NCI-H510A treated with DMSO at 0.1 percent for 48 hours (cell line): ENCODE results near the gene CA11.
A peak's percentile ranks its signal among the peaks of the same experiment; 100 is the strongest.
"Not testable (repeated sequence)": the region's sequence is repeated elsewhere in the genome, so short reads cannot be mapped to it uniquely, and the experiment has no call there.

Experiments
- DNase-seq: peaks from one replicate; lab custom pipeline; 2025; lab: John Stamatoyannopoulos, UW

Gene CA11

GRCh38 chr19:48646001-48646721 lies at the start of gene CA11:
CA11 (minus strand) TSS chr19:48646187; CDS start chr19:48645632, 555 bp downstream.
- DNase-seq, result peak; percentile 92

- DNase-seq, result not testable (repeated sequence)
Observed at GRCh38 chr19:48693629-48694028, 47.6 kb upstream of the CA11 start.

- DNase-seq, result no peak
Observed at GRCh38 chr19:48689449-48689848, 43.5 kb upstream of the CA11 start.

GRCh38 chr19:48687776-48688175 lies 41.8 kb upstream of the CA11 start:
- no peak for DNase-seq

- not testable (repeated sequence) for DNase-seq
Observed at GRCh38 chr19:48686637-48687036, 40.6 kb upstream of the CA11 start.

GRCh38 chr19:48686088-48686487 lies 40.1 kb upstream of the CA11 start:
- DNase-seq, result no peak

- DNase-seq, result no peak
Observed at GRCh38 chr19:48685583-48685982, 39.6 kb upstream of the CA11 start.

- DNase-seq, result no peak
Observed at GRCh38 chr19:48683349-48683748, 37.4 kb upstream of the CA11 start.

- DNase-seq, result no peak
Observed at GRCh38 chr19:48681127-48681470, 35.1 kb upstream of the CA11 start.

- DNase-seq, result no peak
Observed at GRCh38 chr19:48680436-48681126, 34.6 kb upstream of the CA11 start.

GRCh38 chr19:48680006-48680405 lies 34.0 kb upstream of the CA11 start:
- DNase-seq, result not testable (repeated sequence)

GRCh38 chr19:48678201-48678600 lies 32.2 kb upstream of the CA11 start:
- DNase-seq, result no peak

- no peak for DNase-seq
Observed at GRCh38 chr19:48676887-48677286, 30.9 kb upstream of the CA11 start.

- no peak for DNase-seq
Observed at GRCh38 chr19:48676487-48676886, 30.5 kb upstream of the CA11 start.

- peak; percentile 85 for DNase-seq
Observed at GRCh38 chr19:48674921-48675824, 29.2 kb upstream of the CA11 start.

- no peak for DNase-seq
Observed at GRCh38 chr19:48674216-48674809, 28.3 kb upstream of the CA11 start.

GRCh38 chr19:48673436-48674100 lies 27.6 kb upstream of the CA11 start:
- DNase-seq, result no peak

GRCh38 chr19:48672994-48673393 lies 27.0 kb upstream of the CA11 start, which contains the start of gene NTN5:
NTN5 (minus strand) TSS chr19:48673017; CDS start chr19:48670986, 2,031 bp downstream.
- no peak for DNase-seq

GRCh38 chr19:48671446-48671995 lies 25.5 kb upstream of the CA11 start:
- DNase-seq, result no peak

GRCh38 chr19:48670699-48671445 lies 24.9 kb upstream of the CA11 start:
- DNase-seq, result no peak
